GM18520 (cell line): ENCODE measurements around the gene ADAM23.

ENCODE experiments used
- ATAC-seq: cut with Tn5 transposase; IDR thresholded peaks from one replicate; pipeline ENCODE4 v1.9.1; 2021; ENCODE audit not compliant: unreplicated experiment

ADAM23 gene

DNA sequence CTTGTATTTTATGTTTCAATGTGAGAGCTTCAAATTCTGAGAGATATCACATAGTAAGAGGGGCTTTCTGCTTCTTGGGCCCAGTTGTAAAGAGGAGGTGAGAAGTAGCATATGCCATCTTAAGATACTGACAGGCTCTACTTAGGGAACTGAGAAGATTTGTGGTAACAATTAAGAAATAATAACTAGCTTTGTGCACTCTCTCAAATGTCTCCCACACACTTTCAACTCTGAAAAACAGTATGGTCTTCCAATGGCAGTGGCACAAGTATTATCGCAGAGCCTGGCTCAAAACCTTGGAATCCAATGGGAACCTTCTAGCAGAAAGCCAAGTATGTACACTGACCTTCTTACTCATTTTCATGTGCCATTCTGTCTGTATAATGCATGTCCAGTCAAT is 118.6 kb downstream of the ADAM23 start:
- ATAC-seq, result no peak

DNA sequence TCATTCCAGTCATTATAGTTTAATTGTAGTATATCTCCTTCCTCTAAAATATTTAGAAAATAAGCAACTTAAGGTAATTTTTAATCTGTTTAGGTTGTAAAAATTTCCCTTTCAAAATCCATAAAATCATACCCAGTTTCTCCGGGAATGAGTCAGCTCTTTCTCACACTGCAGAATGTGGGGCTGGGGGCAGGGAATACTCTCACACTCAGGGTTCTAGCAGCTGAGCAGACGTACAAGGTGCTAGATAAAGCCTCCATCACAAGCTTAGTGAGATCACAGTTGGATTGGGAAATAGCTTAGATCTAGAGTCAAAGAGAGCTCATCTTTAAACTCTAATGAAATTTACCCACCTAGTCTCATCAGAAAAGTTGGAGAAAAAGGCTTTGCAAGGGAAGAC is 119.0 kb downstream of the ADAM23 start:
- ATAC-seq, result no peak

GRCh38 chr2:206563374-206563773 is 120.0 kb downstream of the ADAM23 start:
- no peak for ATAC-seq

DNA sequence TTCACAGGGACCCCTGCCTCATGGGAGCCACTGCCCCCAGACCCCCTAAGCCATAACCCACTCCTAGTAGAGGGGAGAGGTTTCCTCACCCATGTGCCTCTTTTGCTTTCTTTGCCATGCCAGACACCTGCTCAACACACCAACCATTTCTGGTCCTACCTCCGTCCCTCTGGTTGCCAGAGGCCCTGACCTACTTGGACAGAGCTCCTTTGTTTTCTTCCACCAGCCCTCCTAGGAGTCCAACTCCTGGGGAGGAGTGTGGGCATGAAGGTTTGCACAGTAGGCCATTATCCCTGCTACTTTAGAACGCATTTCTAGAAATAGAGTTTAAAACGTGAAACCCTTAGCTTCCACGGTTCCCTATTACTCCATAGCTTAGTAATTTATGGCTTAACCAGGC is 122.3 kb downstream of the ADAM23 start:
- ATAC-seq, result no peak

DNA sequence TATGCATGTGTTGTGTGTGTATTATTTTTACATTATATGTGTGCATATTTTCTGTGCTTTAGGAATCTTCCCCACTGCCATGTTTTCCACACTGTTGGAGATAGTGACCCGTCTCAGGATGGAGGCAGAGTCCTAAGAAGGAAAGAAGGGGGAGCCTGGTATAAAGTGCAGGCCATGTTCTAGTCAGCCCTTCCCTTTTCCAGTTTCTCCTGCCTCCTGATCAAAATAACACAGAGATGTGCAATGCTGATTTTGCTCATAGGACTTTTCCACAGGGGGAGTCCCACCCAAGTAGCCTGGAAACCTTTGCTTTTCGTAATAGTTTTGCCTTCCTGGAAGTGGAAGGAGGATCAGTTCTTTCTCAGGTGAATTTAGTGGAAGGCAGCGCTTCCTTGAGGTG is 126.1 kb downstream of the ADAM23 start:
- no peak for ATAC-seq

GRCh38 chr2:206570199-206570598 is 126.9 kb downstream of the ADAM23 start:
- no peak for ATAC-seq

- no peak for ATAC-seq
Observed at GRCh38 chr2:206572725-206573124, 129.4 kb downstream of the ADAM23 start.

DNA sequence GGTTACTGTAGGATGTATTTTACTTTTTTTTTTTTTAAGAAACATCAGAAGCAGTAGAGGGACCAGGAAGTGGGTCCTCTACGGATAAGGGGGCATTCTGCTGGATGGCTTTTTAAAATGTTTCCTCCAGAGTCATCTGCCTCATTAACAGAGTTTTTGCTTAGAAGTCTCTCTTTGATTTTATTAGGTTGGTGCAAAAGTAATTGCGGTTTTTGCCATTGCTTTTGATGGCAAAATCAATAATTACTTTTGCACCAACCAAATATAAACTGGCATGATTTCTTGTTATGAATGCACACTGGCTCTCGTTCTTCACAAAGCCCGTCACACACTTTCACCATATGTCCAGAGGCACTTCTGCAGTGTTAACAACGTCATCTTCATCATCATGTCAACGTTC is 130.5 kb downstream of the ADAM23 start:
- no peak for ATAC-seq

GRCh38 chr2:206584323-206585116 is 141.2 kb downstream of the ADAM23 start:
- no peak for ATAC-seq

- ATAC-seq, result no peak
Observed at GRCh38 chr2:206585335-206585734, 142.0 kb downstream of the ADAM23 start.

DNA sequence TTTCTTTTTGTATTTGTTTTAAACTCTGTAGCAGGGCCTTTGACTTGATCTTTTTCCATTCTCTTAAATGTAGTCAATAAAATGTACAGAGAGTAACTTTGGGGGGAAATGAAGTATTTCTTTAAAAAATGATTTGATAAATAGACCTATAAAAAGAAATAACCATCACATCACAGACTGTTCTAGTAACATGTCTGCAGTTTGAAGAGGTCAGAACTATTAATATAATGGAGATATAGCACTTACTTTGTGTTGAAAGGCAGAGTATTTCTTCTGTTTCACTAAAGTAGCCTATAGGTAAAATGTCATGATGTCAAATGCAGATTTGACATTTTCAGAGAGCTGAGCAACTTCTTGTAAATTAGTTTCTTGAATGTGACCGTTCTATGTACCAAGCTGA is 143.3 kb downstream of the ADAM23 start:
- no peak for ATAC-seq

- ATAC-seq, result no peak
Observed at GRCh38 chr2:206597717-206598218, 154.4 kb downstream of the ADAM23 start.

DNA sequence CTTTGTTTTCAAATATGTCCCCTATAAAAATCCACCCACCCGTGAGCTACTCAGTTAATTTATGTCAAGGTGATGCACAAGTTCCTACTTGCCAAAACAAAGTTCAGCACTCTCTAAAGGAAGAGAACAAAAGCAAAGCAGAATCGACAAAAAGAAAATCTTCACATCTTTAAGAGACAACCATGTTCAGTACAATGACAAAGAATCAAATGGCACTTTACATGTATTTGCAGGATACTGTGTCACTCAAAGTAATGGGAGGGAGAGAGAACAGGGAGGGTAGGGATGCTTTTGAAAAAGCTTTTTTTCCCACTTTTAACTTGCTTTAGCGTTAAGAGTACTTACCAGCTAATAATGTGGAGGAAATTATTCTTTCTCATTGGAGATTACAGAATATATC is 159.9 kb downstream of the ADAM23 start:
- ATAC-seq, result no peak

GRCh38 chr2:206610451-206610850 is 167.1 kb downstream of the ADAM23 start:
- no peak for ATAC-seq

GRCh38 chr2:206611191-206611590 is 167.9 kb downstream of the ADAM23 start:
- ATAC-seq, result no peak

GRCh38 chr2:206611736-206612135 is 168.4 kb downstream of the ADAM23 start:
- ATAC-seq, result no peak

DNA sequence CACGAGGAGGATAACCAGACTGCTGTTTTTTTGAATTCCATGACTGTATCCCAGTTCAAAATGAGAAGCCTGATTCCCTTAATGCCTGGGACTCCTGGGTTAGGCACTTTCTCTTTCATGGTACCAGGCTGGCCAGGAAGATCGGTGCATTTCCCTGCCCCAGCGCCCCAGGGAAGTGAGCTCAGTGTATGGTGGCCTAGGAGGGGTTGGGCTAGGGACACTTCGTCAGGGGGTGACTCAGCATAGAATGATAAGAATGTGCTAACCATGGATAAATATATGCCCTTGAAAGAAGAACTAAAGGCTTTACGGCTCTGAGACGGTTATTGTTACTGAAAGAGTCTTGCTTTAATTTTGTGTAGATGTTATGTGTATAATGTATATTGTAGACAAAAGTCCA is 171.5 kb downstream of the ADAM23 start:
- no peak for ATAC-seq

DNA sequence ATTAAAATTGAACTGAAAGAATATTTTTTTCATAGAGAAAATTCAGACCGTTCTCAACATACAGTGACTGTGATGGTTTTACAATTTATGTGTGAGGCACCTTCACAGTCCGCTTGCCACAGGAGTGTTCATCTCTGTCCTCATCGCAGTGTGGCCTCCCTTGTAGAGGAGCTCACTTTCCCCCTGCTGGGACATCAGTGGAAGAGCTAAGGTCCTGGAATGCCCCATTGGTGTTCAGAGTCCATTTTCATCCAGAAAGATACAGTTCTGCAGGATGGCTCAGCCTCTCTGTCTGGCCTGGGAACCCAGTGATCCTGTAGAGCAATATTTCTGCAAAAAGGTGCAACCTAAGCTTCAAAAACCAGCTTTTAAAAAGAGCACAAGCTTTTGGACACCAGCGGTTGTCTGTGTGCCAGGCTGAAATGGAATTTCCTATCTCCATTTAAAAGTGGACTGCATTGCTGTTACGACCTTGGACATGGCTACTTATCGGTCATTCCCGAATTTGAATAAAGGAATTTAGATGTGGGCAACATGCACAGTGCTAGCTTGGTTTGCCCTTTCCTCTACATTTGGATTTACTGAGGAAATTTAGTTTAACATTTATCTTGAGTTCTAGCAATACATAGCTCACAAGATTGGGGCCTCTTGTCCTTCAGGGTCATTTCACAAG is 172.2 kb downstream of the ADAM23 start:
- no peak for ATAC-seq

DNA sequence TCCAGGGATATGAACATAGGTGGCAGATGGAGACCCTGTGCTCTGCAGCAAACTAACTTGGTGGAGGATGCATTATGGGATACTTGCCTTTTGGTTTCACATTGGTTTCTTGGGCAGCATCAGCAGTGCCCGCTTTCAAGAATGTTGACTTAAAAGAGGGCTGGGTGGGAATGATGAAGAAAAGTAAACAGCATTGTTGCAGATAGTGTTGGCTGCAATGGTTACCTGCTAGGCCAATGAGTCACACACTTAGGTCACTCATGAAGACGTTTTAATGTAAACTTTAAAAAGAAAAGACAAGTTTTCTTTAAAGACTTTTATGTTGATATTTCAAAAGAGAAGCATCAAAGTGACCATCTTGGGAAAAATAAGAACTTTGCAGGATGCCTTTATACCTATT is 172.8 kb downstream of the ADAM23 start:
- no peak for ATAC-seq

DNA sequence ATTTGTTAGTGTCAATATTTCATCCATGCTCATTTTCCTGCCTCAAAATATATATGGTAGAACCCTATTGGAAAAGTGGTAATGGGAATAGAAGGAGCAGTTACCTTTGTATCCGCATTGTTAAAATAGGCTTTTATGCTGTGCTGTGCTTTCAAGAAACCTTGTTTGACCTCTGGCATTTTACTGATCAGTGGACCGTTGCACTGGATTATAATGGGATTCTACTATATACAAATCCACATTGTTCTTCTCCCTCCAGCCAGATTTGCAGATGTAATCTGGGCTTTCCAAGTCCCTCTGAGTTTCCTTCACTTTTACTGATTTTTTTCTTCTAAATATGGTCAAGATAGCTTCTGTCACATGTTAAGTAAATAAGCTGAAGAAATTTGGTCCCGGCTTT is 175.7 kb downstream of the ADAM23 start:
- ATAC-seq, result no peak

- no peak for ATAC-seq
Observed at GRCh38 chr2:206626108-206626507, 182.8 kb downstream of the ADAM23 start.

GRCh38 chr2:206627632-206628031 is 184.3 kb downstream of the ADAM23 start:
- ATAC-seq, result no peak
